Middle frontal gyrus (tissue), 1 donor: Measurements from ENCODE around the gene NCS1.

ENCODE experiments used
- DNase-seq: peaks from one replicate; pipeline ENCODE4 v3.0.0-alpha.2; 2015; ENCODE audit warnings: low spot score; ENCODE audit errors: extremely low spot score

NCS1 gene

DNA sequence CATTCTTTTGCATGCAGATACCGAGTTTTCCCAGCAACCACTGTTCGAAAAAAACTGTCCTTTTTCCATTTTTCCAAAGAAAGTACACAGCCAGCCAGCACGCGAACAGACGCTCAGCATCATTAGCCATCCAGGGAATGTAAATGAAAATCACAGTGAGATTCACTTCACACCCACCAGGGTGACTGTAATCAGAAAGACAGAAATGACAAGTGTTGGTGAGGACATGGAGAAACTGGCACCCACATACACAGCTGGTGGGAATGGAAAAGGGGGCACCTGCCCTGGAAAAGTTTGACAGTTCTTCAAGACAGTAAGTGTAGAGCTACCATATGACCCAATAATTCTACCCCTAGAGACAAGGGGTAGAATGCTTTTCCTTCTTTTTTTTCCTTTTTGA, 25.0 kb upstream of the NCS1 start:
- DNase-seq, result no peak

DNA sequence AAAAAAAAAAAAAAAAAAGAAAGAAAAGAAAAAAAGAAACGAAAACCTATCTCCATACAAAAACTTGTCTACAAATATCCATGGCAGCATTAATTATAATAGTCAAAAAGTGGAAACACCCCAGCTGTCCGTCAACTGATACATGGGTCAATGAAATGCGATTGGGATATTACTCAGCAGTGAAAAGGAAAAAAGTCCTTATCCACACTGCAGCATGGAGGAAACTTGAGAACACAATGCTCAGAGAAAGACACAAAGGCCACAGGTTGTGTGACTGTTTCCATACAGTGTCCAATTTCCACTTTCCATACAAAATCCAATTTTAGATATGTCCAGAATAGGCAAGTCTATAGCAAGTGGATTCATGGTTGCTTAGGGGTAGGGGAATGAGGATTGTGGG, 24.3 kb upstream of the NCS1 start:
- DNase-seq, result no peak

DNA sequence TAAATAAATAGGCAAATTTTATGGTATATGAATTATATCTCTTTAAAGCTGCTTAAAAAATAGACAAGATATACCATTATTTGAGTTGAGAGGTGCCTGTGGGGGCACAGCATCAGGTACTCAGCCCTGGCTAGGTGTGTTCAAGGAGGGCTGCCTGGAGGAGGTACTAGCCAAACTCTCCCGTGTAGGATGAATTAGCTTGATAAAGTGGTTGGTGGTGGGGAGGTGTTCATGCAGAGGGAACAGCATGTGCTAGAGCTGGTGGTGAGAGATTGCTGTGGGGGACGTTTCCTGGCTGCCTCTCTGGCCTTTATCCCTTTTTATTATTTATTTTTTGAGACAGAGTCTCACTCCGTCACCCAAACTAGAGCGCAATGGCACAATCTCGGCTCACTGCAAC, 23.2 kb upstream of the NCS1 start:
- DNase-seq, result no peak

DNA sequence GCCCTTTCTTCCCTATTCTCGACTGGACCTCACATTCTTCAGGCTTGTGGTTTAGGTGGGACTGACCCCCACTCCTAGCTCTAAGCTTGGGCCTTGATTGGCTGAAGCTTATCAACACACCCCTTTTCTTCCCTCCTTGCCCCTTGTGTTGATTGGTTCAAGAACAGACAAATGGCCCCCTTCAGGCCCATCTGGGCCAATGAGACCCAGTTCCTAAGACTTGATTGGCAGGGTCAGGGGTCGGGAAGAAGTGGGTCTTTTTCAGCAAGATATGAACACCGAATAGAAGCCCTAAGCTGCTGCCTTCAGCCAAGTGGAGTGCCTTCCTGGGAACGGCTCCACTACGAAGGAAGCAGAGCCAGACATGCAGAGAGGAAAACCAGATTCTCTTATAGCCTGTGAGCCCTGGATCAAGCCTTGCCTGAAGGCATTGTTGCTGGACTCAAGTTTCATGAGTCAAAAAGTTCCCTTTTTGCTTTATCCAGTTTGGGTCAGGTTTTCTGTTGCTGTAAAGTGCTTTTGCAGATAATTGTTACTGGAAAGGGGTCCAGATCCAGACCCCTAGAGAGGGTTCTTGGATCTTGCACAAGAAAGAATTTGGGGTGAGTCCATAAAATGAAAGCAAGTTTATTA, 22.4 kb upstream of the NCS1 start:
- no peak for DNase-seq

DNA sequence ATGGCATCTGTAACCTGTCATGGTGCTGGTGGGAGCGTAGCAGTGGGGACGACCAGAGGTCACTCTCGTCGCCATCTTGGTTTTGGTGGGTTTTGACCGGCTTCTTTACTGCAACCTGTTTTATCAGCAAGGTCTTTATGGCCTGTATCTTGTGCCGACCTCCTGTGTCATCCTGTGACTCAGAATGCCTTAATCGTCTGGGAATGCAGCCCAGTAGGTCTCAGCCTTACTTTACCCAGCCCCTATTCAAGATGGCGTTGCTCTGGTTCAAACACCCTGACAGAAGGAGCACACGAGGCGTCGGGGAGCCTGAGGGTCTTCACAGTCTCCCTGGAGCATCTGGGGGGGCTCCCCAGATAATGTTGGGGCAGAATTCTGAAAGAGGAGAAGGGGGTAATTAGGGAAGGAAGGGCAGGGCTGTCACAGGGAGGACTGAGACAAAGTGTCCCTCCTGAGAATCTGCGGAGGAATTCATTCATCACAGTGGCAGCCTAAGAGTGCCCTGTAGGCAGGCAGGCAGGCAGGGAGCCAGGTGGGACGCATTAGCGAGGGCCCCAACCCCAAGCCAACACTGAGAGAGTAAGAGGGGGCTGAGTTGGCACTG, 21.3 kb upstream of the NCS1 start:
- DNase-seq, result no peak

DNA sequence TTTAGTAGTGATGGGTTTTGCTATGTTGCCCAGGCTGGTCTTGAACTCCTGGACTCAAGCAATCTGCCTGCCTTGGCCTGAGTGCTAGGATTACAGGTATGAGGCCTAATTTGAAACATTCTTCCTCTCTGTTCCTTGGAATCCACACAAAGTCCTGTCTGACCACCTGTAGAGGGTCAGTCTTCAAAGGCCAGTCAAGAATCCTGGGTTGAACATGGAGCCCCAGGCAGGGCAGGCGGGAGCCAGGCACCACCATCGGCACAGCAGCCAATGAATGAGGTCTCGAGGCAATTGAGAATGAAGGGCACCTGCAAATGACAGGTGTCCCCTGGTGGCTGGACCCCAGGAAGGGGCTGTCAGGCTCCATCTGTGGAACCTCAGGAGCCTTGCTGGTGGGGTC, 17.4 kb upstream of the NCS1 start:
- DNase-seq, result no peak

DNA sequence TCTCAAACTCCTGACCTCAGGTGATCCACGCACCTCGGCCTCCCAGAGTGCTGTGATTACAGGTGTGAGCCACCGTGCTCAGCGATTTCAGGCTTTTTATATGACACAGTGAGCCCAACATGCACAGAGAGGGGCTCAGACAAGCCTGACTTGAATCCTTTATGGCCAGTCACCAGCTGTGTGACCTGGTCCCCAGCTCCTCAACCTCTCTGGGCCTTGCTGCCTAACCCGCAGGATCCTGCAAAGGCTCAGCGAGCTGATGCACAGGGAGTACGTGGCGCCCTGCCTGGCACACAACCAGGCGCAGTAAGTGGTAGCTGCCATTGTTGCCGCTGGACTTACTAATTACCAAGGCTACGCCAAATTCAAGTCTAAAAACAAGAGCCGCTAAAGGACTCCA, 16.6 kb upstream of the NCS1 start:
- no peak for DNase-seq

DNA sequence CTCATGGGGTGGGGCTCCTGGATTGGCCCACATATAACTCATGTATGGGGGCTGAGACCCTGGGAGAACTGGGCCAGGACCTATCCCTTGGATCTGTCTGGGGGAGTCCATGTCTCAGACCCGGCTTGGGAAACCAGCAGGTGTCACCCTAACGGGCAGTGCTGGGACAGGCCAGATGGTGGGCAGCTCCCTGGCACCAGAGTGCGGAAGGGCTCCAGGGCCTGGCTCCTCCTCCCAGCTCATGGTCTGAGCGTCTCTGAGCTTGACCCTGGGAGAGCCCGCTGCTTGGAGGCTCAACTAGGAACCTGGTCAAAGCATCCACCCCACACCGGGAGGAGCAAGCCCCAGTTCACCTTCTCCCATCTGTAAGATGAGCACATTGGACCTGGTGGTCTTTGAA, 15.5 kb upstream of the NCS1 start:
- no peak for DNase-seq

DNA sequence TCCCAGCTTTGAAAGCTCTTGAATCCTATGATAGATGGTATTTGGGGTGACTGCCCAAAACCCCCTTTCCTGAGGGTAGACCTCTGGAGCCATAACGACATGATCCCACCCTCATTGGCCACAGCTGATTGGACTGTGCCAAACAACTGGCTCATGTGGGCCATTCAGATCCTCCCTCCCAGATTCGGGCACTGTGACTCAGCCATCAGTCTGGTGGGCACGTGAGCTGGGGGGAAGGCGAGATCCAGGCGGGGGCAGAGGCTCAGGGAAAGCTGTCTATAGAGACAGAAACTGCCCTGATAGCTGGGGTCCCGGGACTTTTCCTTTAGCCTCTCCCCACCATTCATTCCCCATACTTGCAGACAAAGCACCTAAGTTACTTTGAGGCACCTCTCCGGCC, 15.1 kb upstream of the NCS1 start:
- no peak for DNase-seq

DNA sequence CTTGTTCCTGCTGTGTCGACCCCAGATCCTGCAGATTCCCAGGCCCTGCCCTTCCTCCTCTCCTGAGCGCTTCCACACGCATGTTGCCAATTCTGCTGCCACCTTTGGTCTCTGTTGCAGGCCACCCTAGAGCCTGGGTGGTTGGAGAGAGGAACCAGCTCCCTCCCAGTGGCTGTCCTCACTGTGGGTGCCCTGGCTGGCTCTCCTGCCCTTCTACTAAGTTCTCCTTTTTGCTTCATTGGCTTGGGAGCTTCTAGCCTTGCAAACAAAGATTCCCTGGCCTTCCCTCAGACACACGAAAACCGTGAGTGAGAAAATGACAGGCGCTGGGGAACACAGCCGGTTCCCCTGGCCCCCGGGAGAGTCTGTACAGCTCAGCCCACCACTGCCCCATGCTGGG, 14.2 kb upstream of the NCS1 start:
- no peak for DNase-seq

DNA sequence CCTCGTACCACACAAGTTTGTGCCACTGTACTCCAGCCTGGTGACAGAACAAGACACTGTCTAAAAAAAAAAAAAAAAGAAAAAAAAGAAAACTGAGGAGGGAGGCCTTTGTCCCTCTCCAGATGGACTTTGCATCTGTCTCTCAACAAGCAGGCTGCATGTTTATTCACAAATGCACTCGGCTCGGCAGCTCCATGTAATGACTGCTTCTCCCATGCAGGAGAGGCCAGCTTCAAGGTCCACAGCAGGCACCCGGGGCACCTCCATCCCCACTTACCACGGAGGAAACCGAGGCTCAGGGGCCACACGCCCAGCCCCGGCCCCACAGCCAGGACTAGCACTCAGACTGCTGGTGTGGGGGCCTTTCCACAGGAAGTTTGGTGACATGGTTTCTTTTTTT, 13.1 kb upstream of the NCS1 start:
- DNase-seq, result no peak

DNA sequence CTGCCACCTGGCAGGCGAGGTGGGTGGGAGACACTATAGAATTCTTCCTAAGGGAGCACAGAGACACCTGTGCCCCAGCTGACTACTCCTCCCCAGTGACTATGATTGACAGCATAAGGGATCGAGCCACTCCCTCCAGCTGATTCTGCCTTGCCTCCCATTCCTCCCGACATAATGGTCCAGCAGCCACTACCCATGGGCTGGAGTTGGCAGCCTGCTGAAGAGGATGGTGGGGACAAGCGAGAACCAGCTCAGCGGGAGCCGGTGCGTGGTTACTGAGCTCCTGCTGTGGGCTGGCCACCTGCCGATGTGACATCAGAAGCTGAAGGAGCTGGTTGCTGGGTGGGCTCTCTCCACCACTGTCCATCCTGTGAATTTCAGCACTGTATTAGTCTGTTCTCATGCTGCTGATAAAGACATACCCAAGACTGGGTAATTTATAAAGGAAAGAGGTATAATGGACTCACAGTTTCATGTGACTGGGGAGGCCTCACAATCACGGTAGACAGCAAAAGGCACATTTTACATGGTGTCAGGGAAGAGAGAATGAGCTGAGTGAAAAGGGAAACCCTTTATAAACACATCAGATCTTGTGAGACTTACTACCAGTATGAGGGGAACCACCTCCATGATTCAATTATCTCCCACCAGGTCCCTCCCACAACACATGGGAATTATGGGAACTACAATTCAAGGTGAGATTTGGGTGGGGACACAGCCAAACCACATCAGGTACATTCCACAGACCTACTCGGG, 12.1 kb upstream of the NCS1 start:
- no peak for DNase-seq

DNA sequence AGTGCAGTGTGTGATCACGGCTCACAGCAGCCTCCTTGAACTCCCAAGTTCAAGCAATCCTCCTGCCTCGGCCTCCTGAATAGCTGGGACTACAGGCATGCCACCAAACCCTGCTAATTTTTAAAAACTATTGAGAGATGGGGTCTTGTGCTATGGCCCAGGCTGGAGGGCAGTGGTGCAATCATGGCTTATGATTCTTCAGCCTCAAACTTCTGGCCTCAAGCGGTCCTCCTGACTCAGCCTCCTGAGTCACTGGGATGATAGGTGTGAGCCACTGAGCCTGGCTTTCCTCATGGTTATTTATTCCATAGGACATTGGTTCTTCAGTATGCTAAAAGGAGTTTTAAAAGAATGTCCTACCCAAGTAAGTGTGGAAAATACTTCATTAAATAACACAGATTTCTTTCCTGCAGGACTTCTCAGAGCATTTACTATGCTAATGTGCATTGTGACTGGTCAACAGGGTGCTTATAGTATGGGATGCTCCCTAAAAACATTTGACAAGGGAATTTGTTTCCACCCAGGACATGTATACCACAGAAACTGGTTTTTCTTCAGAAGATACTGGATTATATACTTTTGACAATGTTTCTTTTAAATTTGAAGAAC, 11.2 kb upstream of the NCS1 start:
- no peak for DNase-seq

DNA sequence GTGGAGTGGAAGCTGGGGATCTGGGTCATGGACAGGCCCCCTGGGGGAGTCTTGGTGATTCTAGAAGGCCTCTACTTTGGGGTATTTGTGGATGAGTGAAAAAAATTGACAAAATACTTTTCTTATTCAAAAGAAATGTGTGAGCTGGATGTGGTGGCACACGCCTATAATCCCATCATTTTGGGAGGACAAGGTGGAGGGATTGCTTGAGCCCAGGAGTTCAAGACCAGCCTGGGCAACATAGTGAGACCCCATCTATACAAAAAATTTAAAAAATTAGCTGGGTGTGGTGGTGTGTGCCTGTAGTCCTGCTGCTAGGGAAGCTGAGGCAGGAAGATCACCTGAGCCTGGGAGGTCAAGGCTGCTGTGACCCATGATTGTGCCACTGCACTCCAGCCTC, 6.6 kb upstream of the NCS1 start:
- no peak for DNase-seq

DNA sequence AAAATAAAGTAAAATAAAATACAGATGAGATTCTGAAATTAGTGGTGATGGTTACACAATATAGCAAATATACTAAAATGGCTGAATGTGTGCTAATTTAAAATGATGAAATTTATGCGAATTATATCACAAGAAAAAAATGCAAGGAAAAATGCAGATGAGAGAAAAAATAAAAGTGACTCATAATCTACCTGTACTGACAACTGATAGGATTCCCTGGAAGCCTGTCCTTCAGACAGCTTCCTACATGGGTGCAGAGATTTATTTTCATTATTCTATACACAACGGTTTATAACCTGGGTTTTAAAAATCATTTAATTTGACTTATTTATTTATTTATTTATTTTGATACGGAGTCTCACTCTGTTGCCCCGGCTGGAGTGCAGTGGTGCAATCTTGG, 5.8 kb upstream of the NCS1 start:
- DNase-seq, result no peak

DNA sequence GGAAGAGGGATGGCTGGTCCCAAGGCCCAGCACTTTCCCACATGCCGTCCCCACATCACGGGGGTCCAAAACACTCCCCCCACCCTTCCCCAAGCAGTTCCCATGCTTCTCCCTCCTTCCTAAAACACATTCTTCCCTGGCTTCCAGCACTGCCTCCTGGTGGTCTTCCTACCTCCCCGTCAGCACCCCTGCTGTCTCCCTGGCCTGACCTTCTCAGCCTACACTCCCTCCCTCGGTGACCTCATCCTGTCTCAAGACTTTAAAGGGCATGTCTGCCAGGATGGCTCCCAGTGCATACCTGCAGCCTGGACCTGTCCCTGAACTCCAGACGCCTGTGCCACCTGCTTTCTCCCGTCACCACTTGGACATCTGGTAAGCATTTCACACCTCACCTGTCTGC, 4.3 kb upstream of the NCS1 start:
- no peak for DNase-seq

DNA sequence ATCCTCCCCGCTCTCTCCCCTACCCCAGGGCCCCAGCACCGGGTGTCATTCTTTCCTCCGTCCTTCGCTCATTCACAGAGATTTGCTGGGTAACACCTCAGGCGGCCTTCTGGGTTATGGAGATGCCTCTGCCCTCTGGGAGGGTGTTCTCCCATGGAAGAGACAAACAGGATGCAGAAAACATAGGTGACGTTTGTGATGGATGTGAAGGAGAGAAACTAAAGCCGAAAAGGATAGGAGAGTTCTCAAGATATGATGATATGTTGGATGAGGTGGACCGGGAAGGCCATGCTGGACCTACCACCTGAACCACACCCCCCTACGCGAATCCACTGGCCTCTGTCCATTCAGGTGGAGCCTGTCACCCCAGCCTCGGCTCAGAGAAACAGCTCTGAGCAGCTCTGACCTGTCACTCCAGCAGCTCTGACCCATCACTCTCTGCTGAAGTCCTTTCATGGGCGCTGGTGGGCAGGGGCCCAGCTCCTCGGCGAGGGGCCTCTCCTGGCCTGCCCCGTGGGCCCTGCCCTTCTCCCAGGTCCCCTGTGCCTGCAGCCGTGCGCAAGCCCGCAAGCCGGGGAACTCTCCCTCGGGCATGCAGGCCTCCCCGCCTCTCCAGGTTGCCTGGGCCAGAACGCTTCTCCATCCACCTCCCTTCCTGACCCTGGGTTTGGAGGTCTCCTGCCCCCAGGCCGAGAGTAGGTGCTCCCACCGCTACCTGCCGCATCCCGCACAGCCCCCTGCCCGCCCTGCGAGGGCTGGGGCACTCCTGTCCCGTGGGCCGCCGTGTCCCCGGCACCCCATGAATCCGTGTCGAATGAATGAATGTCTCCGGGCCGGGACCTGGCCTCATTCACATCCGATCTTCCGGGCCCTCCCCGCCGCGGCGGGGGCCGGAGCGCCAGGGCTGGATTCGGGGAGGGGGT, 717 bp upstream of the NCS1 start:
- no peak for DNase-seq

DNA sequence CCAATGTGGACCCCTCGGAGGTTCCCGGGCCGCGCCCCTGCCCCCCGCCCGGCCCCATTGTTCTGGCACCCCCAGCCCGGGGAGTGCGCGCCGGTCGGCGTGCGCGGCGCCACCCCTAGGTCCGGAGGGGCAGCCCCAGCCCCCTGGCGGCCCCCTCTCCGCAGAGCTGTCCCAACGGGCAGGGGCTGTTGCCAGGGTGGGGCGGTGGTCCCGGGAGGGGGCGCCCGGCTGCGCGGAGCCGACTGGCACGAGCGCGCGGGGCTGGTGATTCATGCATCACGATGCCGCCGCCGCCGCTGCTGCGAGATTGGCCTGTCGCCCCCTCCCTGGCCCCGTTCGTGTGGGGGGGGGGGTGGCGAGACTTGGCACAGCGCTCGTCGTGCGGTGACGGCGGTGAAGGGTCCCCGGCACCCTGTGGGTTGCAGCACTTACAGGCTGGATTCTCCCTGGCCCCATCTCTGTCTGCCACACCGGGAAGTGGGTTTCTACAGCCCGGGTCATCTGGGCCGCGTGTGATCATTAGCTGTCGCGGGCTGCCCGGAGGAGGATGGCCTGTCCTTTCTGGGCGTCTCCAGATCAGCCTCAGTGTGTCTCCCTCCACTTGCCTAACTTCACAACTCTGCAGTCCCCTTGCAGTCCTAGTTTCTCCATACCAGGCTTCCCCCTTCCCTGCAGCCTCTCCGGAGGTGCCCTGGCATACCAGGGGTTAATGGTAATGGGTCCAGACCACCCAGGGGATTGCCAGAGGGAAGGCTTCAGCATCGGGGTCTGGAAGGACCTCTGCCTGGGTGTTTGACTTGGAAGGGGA, 858 bp downstream of the NCS1 start:
- DNase-seq, result no peak

DNA sequence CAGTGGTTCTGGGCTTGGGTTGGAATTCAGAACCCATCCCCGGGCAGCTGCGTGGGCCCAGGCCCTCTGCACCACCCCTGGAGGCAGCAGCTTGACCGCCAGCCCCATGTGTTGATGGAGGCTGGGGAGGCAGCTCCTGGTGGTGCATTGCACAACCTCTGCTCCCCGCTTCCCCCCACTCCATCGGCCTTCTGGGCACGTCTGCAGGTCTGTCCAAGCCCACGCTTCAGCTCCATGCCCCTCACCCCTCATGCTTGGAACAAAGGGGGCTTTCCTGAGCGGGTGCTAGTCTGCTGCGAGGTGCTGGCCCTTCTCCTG, 1.4 kb downstream of the NCS1 start:
- DNase-seq, result no peak

DNA sequence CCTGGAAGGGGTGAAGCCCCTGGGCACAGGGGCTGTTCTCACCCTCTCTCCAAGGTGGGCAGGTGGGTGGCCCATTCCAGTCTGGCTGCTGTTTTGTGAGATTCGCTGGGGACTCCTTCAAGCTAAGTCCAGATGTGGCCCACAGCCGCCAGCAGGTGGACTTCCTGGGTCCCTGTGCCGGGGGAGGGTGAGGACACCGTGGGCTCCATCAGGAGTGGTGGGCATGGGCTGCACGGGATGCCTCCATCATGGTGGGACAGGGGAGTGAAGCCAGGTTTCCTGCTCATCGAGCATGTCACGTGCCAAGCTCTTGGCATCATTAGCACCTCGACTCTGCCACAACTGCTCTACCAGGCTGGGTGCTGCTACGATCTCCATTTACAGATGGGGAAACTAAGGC, 1.8 kb downstream of the NCS1 start:
- DNase-seq, result no peak

DNA sequence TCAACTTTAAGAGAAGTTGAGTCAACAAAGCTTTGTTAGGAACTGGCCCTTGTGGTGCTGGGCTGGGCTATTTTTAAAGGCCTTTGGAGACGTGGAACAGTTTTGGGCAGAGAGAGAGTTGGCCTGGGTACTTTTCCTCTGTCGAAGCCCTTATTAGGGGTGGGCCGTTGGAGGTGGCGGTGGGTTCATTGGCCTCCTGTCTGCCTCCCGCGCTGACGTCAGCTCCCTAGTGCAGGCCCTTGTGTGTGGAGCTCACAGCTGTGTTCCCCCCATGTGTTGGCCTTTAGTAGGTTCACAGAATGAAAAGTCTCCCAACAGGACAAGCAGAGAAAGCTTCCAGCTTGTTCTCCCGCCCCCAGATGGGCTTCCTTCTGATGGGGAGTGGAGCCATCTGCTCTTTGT, 2.7 kb downstream of the NCS1 start:
- no peak for DNase-seq
